GM23338 (cell line): ENCODE measurements around the gene MORC4. TPM values are rescaled to one million over a fixed set of nuclear protein-coding genes. Genes with fewer than 3 reads are reported as not detected.

ENCODE experiments used
- ATAC-seq: fragments of 200-7000 bp; cut with Tn5 transposase; 3 replicates; pipeline ENCODE4 v1.9.1; 2020
- DNase-seq: peaks from one replicate; pipeline ENCODE4 v3.0.0-alpha.2; 2015; ENCODE audit warnings: low spot score
- H2AFZ ChIP-seq: fragments of 200-600 bp; sonication (generic); 2 replicates; pipeline ENCODE4 v1.8.0; 2016; ENCODE audit warnings: antibody characterized with exemption, mild to moderate bottlenecking, moderate library complexity
- H3F3A ChIP-seq: fragments of 200-600 bp; sonication (generic); replicated peaks from 2 replicates; pipeline ENCODE4 v1.8.0; 2017; ENCODE audit warnings: antibody characterized with exemption, mixed run types, low read depth
- H3K27ac ChIP-seq: fragments of 200-600 bp; sonication (generic); 2 replicates; pipeline ENCODE4 v1.6.1; 2016; ENCODE audit warnings: low read depth
- H3K27me3 ChIP-seq: fragments of 200-600 bp; sonication (generic); 2 replicates; pipeline ENCODE4 v1.8.0; 2016; ENCODE audit warnings: mild to moderate bottlenecking, mixed run types, moderate library complexity; ENCODE audit not compliant: insufficient read depth
- H3K36me3 ChIP-seq: fragments of 200-600 bp; sonication (generic); 2 replicates; pipeline ENCODE4 v1.8.0; 2016; ENCODE audit warnings: mild to moderate bottlenecking; ENCODE audit not compliant: insufficient read depth
- H3K4me1 ChIP-seq: fragments of 200-600 bp; sonication (generic); 2 replicates; pipeline ENCODE4 v1.8.0; 2016; ENCODE audit warnings: mild to moderate bottlenecking, moderate library complexity; ENCODE audit not compliant: insufficient read depth
- H3K4me2 ChIP-seq: fragments of 200-600 bp; sonication (generic); 2 replicates; pipeline ENCODE4 v1.7.1; 2017; ENCODE audit warnings: mixed run types
- H3K4me3 ChIP-seq: fragments of 200-600 bp; sonication (generic); 2 replicates; pipeline ENCODE4 v1.6.1; 2016; ENCODE audit warnings: mixed run types
- H3K79me2 ChIP-seq: fragments of 200-600 bp; sonication (generic); replicated peaks from 2 replicates; pipeline ENCODE4 v1.8.0; 2017; ENCODE audit warnings: mild to moderate bottlenecking; ENCODE audit not compliant: insufficient read depth
- H3K9me2 ChIP-seq: fragments of 200-600 bp; sonication (generic); 2 replicates; pipeline ENCODE4 v1.8.0; 2017; ENCODE audit not compliant: insufficient read depth
- H4K20me1 ChIP-seq: fragments of 200-600 bp; sonication (generic); replicated peaks from 2 replicates; pipeline ENCODE4 v1.8.0; 2017; ENCODE audit warnings: mild to moderate bottlenecking; ENCODE audit not compliant: insufficient read depth
- H3K27ac Mint-ChIP-seq: 2 replicates; pipeline ENCODE4 v1.8.0; 2020; ENCODE audit warnings: inconsistent platforms, mild to moderate bottlenecking, moderate library complexity, mixed read lengths
- H3K27me3 Mint-ChIP-seq: 3 replicates; pipeline ENCODE4 v1.8.0; 2022; ENCODE audit warnings: low read depth, mild to moderate bottlenecking, moderate library complexity, mixed read lengths, inconsistent platforms; ENCODE audit not compliant: insufficient read depth, poor library complexity
- H3K36me3 Mint-ChIP-seq: 3 replicates; pipeline ENCODE4 v1.8.0; 2021; ENCODE audit warnings: low read depth, mild to moderate bottlenecking, inconsistent platforms, moderate library complexity, mixed read lengths
- H3K4me1 Mint-ChIP-seq: 3 replicates; pipeline ENCODE4 v1.8.0; 2020; ENCODE audit warnings: mild to moderate bottlenecking, inconsistent platforms, mixed read lengths
- H3K4me3 Mint-ChIP-seq: 3 replicates; pipeline ENCODE4 v1.8.0; 2021; ENCODE audit warnings: moderate library complexity, mild to moderate bottlenecking, inconsistent platforms, mixed read lengths
- H3K9me3 Mint-ChIP-seq: 3 replicates; pipeline ENCODE4 v1.8.0; 2020; ENCODE audit warnings: moderate library complexity, mild to moderate bottlenecking, inconsistent platforms, mixed read lengths
- CREB1 ChIP-seq: fragments of 250-450 bp; sonication (Bioruptor Pico); IDR thresholded peaks from 2 replicates; pipeline ENCODE4 v1.5.0; 2020; ENCODE audit warnings: low read depth, mild to moderate bottlenecking, moderate library complexity
- CTCF ChIP-seq, 2 experiments: fragments of 200-600 bp in 1 of 2; sonication (generic) in 1 of 2; conservative IDR thresholded peaks; 2 replicates each; pipeline versions ENCODE4 v1.5.1 to v1.6.1; 2016 to 2017; ENCODE audit warnings: antibody characterized with exemption in 2 of 2, low read depth in 2 of 2, mild to moderate bottlenecking in 2 of 2, moderate library complexity in 1 of 2
- ETS1 ChIP-seq: IDR thresholded peaks from 2 replicates; pipeline ENCODE4 v1.6.1; 2016; ENCODE audit warnings: antibody characterized with exemption
- EZH2 ChIP-seq: fragments of 200-600 bp; sonication (generic); IDR thresholded peaks from one replicate; pipeline ENCODE4 v1.8.0; 2017; ENCODE audit warnings: antibody characterized with exemption, mild to moderate bottlenecking, low read depth; ENCODE audit not compliant: unreplicated experiment
- EZH2phosphoT487 ChIP-seq: fragments of 200-600 bp; sonication (generic); IDR thresholded peaks from one replicate; pipeline ENCODE4 v1.8.1; 2018; ENCODE audit warnings: antibody characterized with exemption; ENCODE audit not compliant: unreplicated experiment
- JUNB ChIP-seq: IDR thresholded peaks from one replicate; pipeline ENCODE4 v1.6.1; 2016; ENCODE audit warnings: antibody characterized with exemption; ENCODE audit not compliant: unreplicated experiment
- NANOG ChIP-seq: IDR thresholded peaks from 2 replicates; pipeline ENCODE4 v1.6.1; 2016; ENCODE audit warnings: antibody characterized with exemption, borderline replicate concordance
- POLR2AphosphoS5 ChIP-seq: IDR thresholded peaks from 2 replicates; pipeline ENCODE4 v1.6.1; 2016; ENCODE audit warnings: antibody characterized with exemption, low read depth
- REST ChIP-seq: IDR thresholded peaks from one replicate; pipeline ENCODE4 v1.6.1; 2018; ENCODE audit warnings: antibody characterized with exemption; ENCODE audit not compliant: unreplicated experiment
- STAT1 ChIP-seq: IDR thresholded peaks from one replicate; pipeline ENCODE4 v1.6.1; 2016; ENCODE audit warnings: antibody characterized with exemption; ENCODE audit not compliant: unreplicated experiment
- ZNF114 ChIP-seq: fragments of 250-450 bp; sonication (Bioruptor Pico); IDR thresholded peaks from 2 replicates; pipeline ENCODE4 v1.5.0; 2020; ENCODE audit warnings: mild to moderate bottlenecking, moderate library complexity
- ZNF331 ChIP-seq: fragments of 250-450 bp; sonication (Bioruptor Pico); IDR thresholded peaks from 2 replicates; pipeline ENCODE4 v1.5.0; 2020; ENCODE audit warnings: low read depth, mild to moderate bottlenecking, moderate library complexity
- ZNF462 ChIP-seq: fragments of 250-450 bp; sonication (Bioruptor Pico); IDR thresholded peaks from 2 replicates; pipeline ENCODE4 v1.5.0; 2020; ENCODE audit warnings: mild to moderate bottlenecking, moderate library complexity
- polyA plus RNA-seq: library from polyadenylated mRNA; unstranded; fragments of >200 nt; fragmentation: Nextera tagmentation; extraction: Ambion mirVana; gene quantifications from 2 replicates; pipeline ENCODE4 v1.2.1, GENCODE V29; 2016
- total RNA-seq: library from RNA; depleted of rRNA; stranded (reverse); fragments of >200 nt; shearing (Covaris generic); gene quantifications from 2 replicates; pipeline ENCODE4 v1.2.3, GENCODE V29; 2014

The MORC4 gene
- total and polyA plus RNA-seq, 2 experiments from 2014 or later = 1.6 to 1.7 TPM

- Mint-ChIP-seq H3K4me1 (no peaks in the 10 kb centered on the region), H3K9me3 (no peaks in the 10 kb centered on the region), H3K27ac (no peak overlapping the region), H3K27me3 (no peaks in the 10 kb centered on the region), H3K4me3 (no peak overlapping the region), H3K36me3 (peaks cover 3% of the 10 kb centered on the region; the same call in 2 of the 3 replicates)
- Histone ChIP-seq H3F3A (no peaks in the 10 kb centered on the region), H2AFZ (no peak overlapping the region), H3K4me3 (no peak overlapping the region), H3K79me2 (no peaks in the 10 kb centered on the region), H3K36me3 (no peaks in the 10 kb centered on the region), H3K27me3 (no peaks in the 10 kb centered on the region), H3K4me2 (no peak overlapping the region), H3K27ac (no peak overlapping the region), H4K20me1 (no peaks in the 10 kb centered on the region), H3K4me1 (no peaks in the 10 kb centered on the region), H3K9me2 (no peaks in the 10 kb centered on the region)
- DNase-seq (no peak), ATAC-seq (no peak)
- TF ChIP-seq ETS1 (no peak), CREB1 (no peak), EZH2 (no peak), ZNF331 (no peak), POLR2AphosphoS5 (no peak), ZNF114 (CRISPR knock-in tag) (no peak), JUNB (no peak), EZH2phosphoT487 (no peak), ZNF462 (CRISPR knock-in tag) (no peak), NANOG (no peak), STAT1 (no peak), CTCF (conservative IDR thresholded peaks at IDR 0.05; ENCODE audit: low read depth in 2 of 2) (no peak), REST (no peak)
Measured at GRCh38 chrX:106957856-106958255, 42.2 kb downstream of the MORC4 start.
